GM12874 (cell line): ENCODE results near the gene GJD3.

ENCODE experiments used
- TF ChIP-seq, protein P1 (sequence below): IDR thresholded peaks from 2 replicates; pipeline ENCODE4 v1.5.1; 2011; ENCODE audit warnings: low read depth, mild to moderate bottlenecking, control low read depth, low read length, moderate library complexity; ENCODE audit not compliant: insufficient read depth

GJD3 gene

DNA sequence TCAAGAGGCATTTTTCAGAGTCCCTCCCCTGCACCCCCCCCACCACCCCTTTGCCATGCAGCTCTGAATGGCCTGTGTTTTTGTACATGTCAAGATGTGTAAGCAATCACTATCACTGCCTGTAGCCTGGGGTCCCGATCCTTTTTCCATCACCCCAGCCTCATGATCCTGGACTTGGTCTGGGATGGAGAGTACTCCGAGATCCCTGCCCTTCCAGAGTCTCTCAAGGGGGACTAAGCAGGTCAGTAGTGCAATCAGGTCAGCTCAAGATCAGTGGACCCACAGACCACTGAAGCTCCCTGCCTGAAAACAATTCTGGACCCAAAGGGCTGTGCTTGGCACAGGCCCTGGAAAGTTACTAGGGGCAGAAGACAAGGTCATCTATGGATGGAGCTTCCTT, 7.5 kb upstream of the GJD3 start:
- TF ChIP-seq, protein P1, sequence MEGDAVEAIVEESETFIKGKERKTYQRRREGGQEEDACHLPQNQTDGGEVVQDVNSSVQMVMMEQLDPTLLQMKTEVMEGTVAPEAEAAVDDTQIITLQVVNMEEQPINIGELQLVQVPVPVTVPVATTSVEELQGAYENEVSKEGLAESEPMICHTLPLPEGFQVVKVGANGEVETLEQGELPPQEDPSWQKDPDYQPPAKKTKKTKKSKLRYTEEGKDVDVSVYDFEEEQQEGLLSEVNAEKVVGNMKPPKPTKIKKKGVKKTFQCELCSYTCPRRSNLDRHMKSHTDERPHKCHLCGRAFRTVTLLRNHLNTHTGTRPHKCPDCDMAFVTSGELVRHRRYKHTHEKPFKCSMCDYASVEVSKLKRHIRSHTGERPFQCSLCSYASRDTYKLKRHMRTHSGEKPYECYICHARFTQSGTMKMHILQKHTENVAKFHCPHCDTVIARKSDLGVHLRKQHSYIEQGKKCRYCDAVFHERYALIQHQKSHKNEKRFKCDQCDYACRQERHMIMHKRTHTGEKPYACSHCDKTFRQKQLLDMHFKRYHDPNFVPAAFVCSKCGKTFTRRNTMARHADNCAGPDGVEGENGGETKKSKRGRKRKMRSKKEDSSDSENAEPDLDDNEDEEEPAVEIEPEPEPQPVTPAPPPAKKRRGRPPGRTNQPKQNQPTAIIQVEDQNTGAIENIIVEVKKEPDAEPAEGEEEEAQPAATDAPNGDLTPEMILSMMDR: no peak

DNA sequence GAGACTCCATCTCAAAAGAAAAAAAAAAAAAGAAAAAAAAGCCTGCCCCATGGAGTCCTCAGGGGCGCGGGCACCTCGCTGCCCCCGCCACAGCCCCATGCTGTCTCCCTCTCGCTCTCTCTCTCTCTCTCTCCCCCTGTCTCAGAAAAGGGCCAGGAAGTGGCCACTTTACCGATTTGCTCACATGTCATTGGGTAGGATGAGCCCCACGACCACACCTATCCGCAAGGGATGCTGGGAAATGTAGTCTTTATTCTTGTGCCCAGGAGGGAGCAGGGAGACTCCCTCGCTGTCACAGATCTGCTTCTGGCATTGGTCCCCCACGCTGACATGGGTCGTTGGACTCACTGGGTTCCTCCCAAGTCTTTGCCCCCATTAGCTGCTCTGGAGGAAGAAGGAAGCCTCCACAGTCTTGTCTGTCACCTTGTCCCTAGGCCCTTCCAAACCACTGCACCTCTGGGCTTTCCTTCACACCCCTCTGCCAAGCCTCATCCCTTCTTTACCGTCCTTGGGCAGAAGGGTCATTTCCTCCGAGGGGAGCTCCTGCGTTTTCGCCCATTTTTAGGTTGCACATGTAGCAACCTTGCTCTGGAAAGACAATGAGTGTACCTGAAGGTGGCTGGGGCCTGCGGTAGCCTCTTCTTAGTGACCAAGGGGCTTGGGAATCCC, 6.9 kb upstream of the GJD3 start:
- TF ChIP-seq, protein P1: no peak

DNA sequence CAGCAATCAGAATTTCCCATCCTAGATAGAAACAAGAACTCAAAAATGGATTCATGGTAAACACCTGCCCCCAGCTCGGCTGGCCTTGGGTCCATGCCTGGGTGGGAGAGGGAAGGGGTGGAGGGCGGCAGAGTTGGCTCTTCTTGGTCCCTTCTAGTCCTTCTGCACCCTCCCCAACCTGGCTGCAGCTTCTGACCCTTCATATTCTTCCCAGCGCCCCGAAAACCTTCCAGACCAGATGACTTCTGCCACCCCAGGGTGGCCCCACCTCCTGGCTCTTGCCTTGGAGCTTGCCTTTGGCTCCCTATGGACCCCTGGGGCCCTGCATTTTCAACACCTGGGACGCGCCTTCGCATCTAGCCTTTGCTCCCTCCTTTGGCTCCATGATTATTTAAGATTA, 5.4 kb upstream of the GJD3 start:
- TF ChIP-seq, protein P1: no peak

DNA sequence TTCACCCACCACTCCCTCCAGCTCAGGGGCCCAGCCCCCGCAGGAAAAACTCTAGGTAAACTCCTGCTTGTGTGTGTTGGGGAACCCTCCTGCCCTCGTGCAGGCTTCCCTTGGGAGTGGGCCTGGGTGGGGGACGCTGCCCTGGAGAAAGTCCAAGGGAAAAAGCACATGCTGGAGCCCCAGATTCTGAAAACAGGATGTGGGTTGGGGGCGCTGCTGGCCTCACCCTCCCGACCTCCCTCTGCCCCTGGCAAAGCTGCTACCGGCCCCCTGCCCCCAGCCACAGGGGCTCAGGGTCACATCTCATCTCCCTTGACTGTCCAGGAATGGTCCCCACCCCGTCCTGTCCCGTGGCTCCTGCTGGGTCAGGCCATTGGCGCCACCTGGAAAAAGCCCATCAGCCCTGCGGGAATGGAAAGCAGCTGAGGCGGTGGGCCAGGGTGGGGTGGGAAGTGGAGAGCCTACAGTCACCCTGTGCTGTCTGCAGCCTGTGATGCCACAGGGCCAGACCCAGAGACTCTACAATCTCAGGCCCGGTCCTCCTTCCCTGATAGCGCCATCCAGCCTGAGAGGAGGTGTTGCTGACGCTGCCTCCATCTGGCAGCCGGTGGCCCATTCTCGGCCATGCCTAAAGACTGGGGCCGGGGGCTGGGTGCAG, 2.5 kb upstream of the GJD3 start:
- TF ChIP-seq, protein P1: no peak

DNA sequence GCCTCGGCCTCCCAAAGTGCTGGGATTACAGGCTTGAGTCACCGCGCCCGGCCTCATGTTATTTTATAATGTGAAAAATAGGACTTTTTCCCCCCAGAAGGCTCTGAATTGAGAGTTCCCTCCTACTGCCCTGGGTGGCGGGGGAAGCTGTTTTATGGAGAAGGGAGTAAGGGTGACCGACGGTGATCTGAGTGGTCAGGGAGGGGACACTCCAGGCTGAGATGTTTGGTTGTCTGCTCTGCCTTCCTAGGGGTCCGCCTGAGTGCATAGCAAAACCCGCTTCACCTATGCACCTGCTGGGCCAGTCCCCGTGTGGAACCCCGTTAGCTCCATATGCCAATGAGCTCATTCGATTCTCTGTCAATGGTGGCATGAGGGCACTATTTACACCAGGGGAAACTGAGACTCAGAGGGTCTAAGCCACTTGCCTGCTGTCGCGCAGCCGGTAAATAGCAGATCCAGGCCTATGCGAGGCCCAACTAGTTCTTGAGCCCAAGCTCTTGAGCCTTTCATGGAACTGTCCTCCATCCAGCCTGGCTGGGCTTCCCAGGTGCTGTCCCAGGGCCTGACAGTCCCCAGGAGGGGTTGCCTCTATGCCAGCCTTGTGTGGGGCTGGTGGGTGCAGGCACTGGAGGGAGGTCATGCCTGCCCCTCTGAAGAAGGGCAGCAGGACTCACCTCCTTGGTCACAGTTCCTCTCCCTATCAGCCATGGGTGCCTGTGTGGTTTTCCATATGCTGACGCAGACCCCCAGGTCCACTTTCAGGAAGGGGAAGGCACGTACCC, 1.7 kb upstream of the GJD3 start:
- TF ChIP-seq, protein P1: no peak

DNA sequence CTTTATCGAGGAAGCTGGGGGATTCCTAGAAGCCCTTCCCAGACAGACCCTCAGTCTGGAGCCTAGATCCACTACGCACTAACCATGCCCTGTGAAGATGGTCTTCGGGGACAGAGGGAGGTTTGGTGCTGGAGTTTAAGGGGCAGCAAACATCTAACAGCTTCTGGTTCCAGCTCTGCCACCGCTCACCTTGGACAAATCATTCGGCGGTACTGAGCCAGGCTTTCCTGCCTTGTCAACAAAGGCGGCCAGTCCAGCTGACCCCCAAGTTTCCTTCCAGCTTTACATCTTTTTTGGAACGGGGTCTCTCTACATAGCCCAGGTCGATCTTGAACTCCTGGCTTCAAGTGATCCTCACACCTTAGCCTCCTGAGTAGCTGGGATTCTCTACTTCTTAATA, 369 bp upstream of the GJD3 start:
- TF ChIP-seq, protein P1: no peak

DNA sequence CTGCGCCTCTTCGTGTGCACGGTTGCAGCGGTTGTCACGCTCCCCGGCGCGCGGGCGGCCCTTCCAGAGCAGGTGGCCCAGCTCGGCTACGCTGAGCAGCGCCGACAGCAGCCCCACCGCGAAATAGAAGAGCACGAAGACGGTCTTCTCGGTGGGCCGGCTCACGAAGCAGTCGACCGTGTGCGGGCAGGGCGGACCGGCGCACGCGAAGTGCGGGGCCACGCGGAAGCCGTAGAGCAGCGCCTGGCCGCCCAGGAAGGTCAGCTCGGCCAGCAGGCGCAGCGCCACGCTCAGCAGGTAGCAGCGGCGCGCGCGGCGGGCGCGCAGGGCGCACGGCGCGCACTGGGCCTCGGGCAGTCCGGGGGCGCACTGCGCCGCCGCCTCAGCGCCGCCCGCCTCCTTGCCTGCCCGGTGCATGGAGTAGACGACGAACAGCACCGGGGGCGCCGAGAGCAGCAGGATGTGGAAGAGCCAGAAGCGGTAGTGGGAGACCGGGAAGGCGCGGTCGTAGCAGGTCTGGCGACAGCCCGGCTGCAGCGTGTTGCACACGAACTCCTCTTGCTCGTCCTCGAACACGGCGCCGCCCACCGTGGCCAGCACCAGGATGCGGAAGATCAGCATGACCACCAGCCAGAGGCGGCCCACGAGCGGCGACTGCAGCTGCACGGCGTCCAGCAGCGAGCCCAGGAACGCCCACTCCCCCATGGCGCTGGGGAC, 1.3 kb downstream of the GJD3 start:
- TF ChIP-seq, protein P1: no peak
